Lower leg skin (tissue), 3 donors: ENCODE results near the gene SDK2.

Experiments
- CTCF ChIP-seq, 3 donors: fragments of 450-650 bp; IDR thresholded peaks; one replicate each; pipeline ENCODE4 v1.5.1; 2016; ENCODE audit warnings: antibody characterized with exemption in 3 of 3, mild to moderate bottlenecking in 3 of 3, moderate library complexity in 2 of 3
- POLR2A ChIP-seq, 2 donors: fragments of 450-650 bp; IDR thresholded peaks; one replicate each; pipeline ENCODE4 v1.6.1; 2016 to 2017; ENCODE audit warnings: antibody characterized with exemption in 2 of 2, mild to moderate bottlenecking in 1 of 2, moderate library complexity in 1 of 2

GRCh38 chr17:73300392-73300791 lies 343.9 kb downstream of the SDK2 start:
- TF ChIP-seq POLR2A (IDR thresholded peaks at IDR 0.05) (no peak), CTCF (IDR thresholded peaks at IDR 0.05) (no peak)
